Tibial nerve (tissue), 4 donors: ENCODE results near the gene CSNK2A2. TPM values are rescaled to one million over a fixed set of nuclear protein-coding genes. Genes with fewer than 3 reads are reported as not detected.

Experiments
- DNase-seq, 2 donors: peaks; one replicate each; pipeline ENCODE4 v3.0.0-alpha.2; 2019; ENCODE audit warnings: low spot score in 2 of 2
- H3K27ac ChIP-seq, 4 donors: fragments of 200-600 bp; sonication (generic) in 3 of 4; one replicate each; pipeline ENCODE4 v1.5.1; 2017 to 2019; ENCODE audit warnings: mild to moderate bottlenecking in 1 of 4
- H3K27me3 ChIP-seq, 2 donors: fragments of 200-600 bp; sonication (generic) in 1 of 2; one replicate each; pipeline versions ENCODE4 v1.5.1 to v1.6.0; 2017 to 2019
- H3K36me3 ChIP-seq, 3 donors: fragments of 200-600 bp; sonication (generic); one replicate each; pipeline ENCODE4 v1.5.1; 2018 to 2019
- H3K4me1 ChIP-seq, 4 donors: fragments of 200-600 bp; sonication (generic) in 3 of 4; one replicate each; pipeline ENCODE4 v1.5.1; 2017 to 2019
- H3K4me3 ChIP-seq, 4 donors: fragments of 200-600 bp; sonication (generic) in 3 of 4; one replicate each; pipeline ENCODE4 v1.5.1; 2017 to 2019; ENCODE audit warnings: mild to moderate bottlenecking in 1 of 4, moderate library complexity in 1 of 4
- H3K9me3 ChIP-seq, 4 donors: fragments of 200-600 bp; sonication (generic) in 3 of 4; one replicate each; pipeline ENCODE4 v1.5.1; 2017 to 2019
- EP300 ChIP-seq, 2 donors: sonication (generic); formaldehyde crosslinking; IDR thresholded peaks; one replicate each; pipeline ENCODE4 v1.6.1; 2017; ENCODE audit warnings: antibody characterized with exemption in 2 of 2, mild to moderate bottlenecking in 1 of 2
- POLR2A ChIP-seq, 2 donors: fragments of 450-650 bp; IDR thresholded peaks; one replicate each; pipeline ENCODE4 v1.6.1; 2017; ENCODE audit warnings: antibody characterized with exemption in 2 of 2, mild to moderate bottlenecking in 2 of 2, moderate library complexity in 2 of 2
- WGBS, 2 donors: methylation state at CpG; one replicate each; pipeline ENCODE4 v1.1.5; 2018; 5-methylcytosine and 5-hydroxymethylcytosine counted together
- total RNA-seq, 4 donors: library from RNA; depleted of rRNA; stranded (reverse); fragments of >200 nt; gene quantifications; one replicate each; pipeline ENCODE4 v1.1.0, GENCODE V29; 2016
- TF ChIP-seq, protein P1 (sequence below), 5 experiments: fragments of 200-600 bp in 3 of 5; fragments of 450-650 bp in 2 of 5; sonication (generic) in 3 of 5; IDR thresholded peaks; one replicate each; pipeline ENCODE4 v1.5.1; 2016 to 2019; ENCODE audit warnings: antibody characterized with exemption in 5 of 5, mild to moderate bottlenecking in 3 of 5, moderate library complexity in 2 of 5

Gene CSNK2A2
- total RNA-seq, 4 donors from 2014 or later: 25.8 to 74.7 (median 34.1) TPM

- 43 to 47% methylated on average over 3 of the region's 3 CpGs for WGBS, 2 donors
- no peaks in the 10 kb centered on the region for H3K36me3 ChIP-seq
- H3K27me3 ChIP-seq: no peaks in the 10 kb centered on the region
- no peak overlapping the region for H3K27ac ChIP-seq
- no peak for TF ChIP-seq EP300 (IDR thresholded peaks at IDR 0.05)
- TF ChIP-seq, protein P1, sequence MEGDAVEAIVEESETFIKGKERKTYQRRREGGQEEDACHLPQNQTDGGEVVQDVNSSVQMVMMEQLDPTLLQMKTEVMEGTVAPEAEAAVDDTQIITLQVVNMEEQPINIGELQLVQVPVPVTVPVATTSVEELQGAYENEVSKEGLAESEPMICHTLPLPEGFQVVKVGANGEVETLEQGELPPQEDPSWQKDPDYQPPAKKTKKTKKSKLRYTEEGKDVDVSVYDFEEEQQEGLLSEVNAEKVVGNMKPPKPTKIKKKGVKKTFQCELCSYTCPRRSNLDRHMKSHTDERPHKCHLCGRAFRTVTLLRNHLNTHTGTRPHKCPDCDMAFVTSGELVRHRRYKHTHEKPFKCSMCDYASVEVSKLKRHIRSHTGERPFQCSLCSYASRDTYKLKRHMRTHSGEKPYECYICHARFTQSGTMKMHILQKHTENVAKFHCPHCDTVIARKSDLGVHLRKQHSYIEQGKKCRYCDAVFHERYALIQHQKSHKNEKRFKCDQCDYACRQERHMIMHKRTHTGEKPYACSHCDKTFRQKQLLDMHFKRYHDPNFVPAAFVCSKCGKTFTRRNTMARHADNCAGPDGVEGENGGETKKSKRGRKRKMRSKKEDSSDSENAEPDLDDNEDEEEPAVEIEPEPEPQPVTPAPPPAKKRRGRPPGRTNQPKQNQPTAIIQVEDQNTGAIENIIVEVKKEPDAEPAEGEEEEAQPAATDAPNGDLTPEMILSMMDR (IDR thresholded peaks at IDR 0.05): no peak
- no peak for DNase-seq
- H3K4me3 ChIP-seq: no peak overlapping the region
- no peaks in the 10 kb centered on the region for H3K9me3 ChIP-seq
- H3K4me1 ChIP-seq: peaks cover 0 to 9% (median 2%) of the 10 kb centered on the region in 4 donors
Observed at GRCh38 chr16:58235663-58236062, 37.8 kb upstream of the CSNK2A2 start.

DNA sequence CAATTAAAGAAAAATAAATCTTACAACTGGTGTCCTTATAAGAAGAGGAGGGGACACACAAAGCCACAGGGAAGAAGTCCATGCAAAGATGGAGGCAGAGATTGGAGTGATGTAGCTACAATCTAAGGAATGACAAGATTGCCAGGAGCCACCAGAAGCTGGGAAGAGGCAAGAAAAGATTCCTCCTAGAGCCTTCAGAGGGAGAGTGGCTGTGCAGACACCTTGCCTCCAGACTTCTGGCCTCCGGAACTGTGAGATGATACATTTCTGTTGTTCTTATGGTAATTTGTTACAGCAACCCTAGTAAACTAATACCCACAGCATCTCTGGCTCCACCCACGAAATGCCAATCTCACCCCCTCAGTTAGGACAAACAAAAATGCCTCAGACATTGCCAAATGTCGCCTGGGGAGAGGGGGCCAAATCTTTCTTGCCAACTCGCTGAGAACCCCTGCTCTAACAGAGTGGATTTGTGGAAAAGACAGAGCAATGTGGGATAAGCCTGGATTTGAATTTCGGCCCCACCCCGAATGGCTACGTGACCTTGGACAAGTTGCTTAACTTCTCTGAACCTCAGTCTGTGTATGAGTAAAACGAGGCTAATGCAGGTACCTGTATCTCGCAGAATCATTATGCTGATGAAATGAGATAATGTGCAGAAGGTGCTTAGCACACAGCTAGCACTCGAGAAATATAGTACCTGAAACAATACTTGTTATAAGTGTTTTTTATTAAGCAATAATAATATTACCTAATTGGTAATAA, 37.1 kb upstream of the CSNK2A2 start:
- no peaks in the 10 kb centered on the region for H3K9me3 ChIP-seq
- no peak overlapping the region for H3K4me3 ChIP-seq
- 62 to 65% methylated on average over 10 of the region's 10 CpGs for WGBS, 2 donors
- DNase-seq: no peak
- no peak overlapping the region for H3K27ac ChIP-seq
- H3K36me3 ChIP-seq: no peaks in the 10 kb centered on the region
- peaks cover 0 to 9% (median 2%) of the 10 kb centered on the region in 4 donors for H3K4me1 ChIP-seq
- TF ChIP-seq POLR2A (IDR thresholded peaks at IDR 0.05): no peak
- TF ChIP-seq, protein P1 (IDR thresholded peaks at IDR 0.05): no peak
- TF ChIP-seq EP300 (IDR thresholded peaks at IDR 0.05): no peak
- no peaks in the 10 kb centered on the region for H3K27me3 ChIP-seq

DNA sequence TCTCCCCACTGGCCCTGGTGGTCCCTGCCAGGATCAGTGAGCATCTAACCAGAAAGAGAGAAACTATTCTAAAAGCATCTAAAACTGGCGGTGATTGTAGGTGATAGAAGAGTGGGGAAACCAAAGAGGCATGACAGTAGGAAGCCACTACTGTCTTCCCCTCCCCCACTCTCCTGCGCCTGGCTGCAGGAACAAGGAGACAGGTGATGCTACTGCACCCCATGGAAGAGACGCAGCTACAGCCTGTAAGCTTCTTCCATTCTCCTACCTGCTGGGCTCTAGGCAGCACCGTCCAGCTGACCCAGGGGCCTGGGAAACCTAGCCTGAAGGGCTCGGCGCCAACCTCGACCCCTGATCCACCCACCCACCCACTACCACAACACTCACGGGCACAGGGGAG, 32.4 kb upstream of the CSNK2A2 start:
- Histone ChIP-seq H3K4me3 (no peak overlapping the region), H3K4me1 (no peaks in the 10 kb centered on the region), H3K9me3 (no peaks in the 10 kb centered on the region), H3K36me3 (no peaks in the 10 kb centered on the region), H3K27ac (no peak overlapping the region), H3K27me3 (no peaks in the 10 kb centered on the region)
- no peak for DNase-seq
- TF ChIP-seq POLR2A (IDR thresholded peaks at IDR 0.05) (no peak), EP300 (IDR thresholded peaks at IDR 0.05) (no peak)
- TF ChIP-seq, protein P1 (IDR thresholded peaks at IDR 0.05): no peak
- 76 to 84% methylated on average over 8 of the region's 8 CpGs for WGBS, 2 donors

DNA sequence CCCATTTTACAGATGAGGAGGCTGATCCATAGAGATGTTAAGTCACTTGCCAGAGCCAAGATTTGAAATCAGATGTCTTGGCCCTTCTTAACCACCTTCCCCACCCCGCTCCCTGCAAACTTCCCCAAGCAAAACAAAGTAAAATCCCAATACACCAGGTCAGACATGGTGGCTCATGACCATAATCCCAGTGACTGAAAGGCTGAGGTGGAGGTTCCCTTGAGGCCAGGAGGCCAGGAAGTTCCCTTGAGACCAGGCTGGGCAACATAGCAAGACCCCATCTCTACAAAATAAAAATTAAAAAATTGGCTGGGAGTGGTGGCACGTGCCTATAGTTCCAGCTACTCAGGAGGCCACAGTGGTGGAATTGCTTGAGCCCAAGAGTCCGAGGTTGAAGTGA, 28.9 kb upstream of the CSNK2A2 start:
- DNase-seq: no peak
- Histone ChIP-seq H3K27ac (no peak overlapping the region), H3K4me1 (no peaks in the 10 kb centered on the region), H3K27me3 (no peaks in the 10 kb centered on the region), H3K4me3 (no peak overlapping the region), H3K9me3 (no peaks in the 10 kb centered on the region), H3K36me3 (no peaks in the 10 kb centered on the region)
- WGBS, 2 donors: 88 to 93% methylated on average over 3 of the region's 3 CpGs
- TF ChIP-seq, protein P1 (IDR thresholded peaks at IDR 0.05): no peak
- TF ChIP-seq POLR2A (IDR thresholded peaks at IDR 0.05) (no peak), EP300 (IDR thresholded peaks at IDR 0.05) (no peak)

- H3K27me3 ChIP-seq: no peaks in the 10 kb centered on the region
- H3K36me3 ChIP-seq: no peaks in the 10 kb centered on the region
- no peaks in the 10 kb centered on the region for H3K4me1 ChIP-seq
- WGBS, 2 donors: 87 to 88% methylated on average over 8 of the region's 8 CpGs
- no peaks in the 10 kb centered on the region for H3K9me3 ChIP-seq
- no peak overlapping the region for H3K27ac ChIP-seq
- TF ChIP-seq POLR2A (IDR thresholded peaks at IDR 0.05): no peak
- TF ChIP-seq, protein P1 (IDR thresholded peaks at IDR 0.05): no peak
- TF ChIP-seq EP300 (IDR thresholded peaks at IDR 0.05): no peak
- H3K4me3 ChIP-seq: no peak overlapping the region
- no peak for DNase-seq
Observed at GRCh38 chr16:58225965-58226602, 28.2 kb upstream of the CSNK2A2 start.
